AG04449 (cell line): ENCODE measurements around the gene CRLF2.

Experiments used
- CTCF ChIA-PET: fragments of 350-600 bp; formaldehyde crosslinking; extraction: SDS; loops from one replicate; lab custom pipeline; 2021; ENCODE audit warnings: antibody characterized with exemption; lab: Yijun Ruan, JAX
- POLR2A ChIA-PET: fragments of 400-600, 350-600 bp; formaldehyde crosslinking; extraction: SDS; loops from one replicate; lab custom pipeline; 2020; ENCODE audit warnings: antibody characterized with exemption, inconsistent platforms; lab: Yijun Ruan, JAX
- DNase-seq: peaks from one replicate; pipeline ENCODE4 v3.0.0-alpha.2; 2010; ENCODE audit warnings: low read depth, low spot score
- H3K4me3 ChIP-seq: 2 replicates; pipeline ENCODE4 v1.5.1; 2011; ENCODE audit warnings: low read depth, mild to moderate bottlenecking, control low read depth, low read length
- CTCF ChIP-seq: IDR thresholded peaks from one replicate; pipeline ENCODE4 v1.5.1; 2011; ENCODE audit warnings: mild to moderate bottlenecking, moderate library complexity, low read length, control low read depth, inconsistent platforms; ENCODE audit not compliant: insufficient read depth; ENCODE audit errors: missing control alignments

Gene CRLF2

GRCh38 chrX:1226249-1226648 is 13.8 kb upstream of the CRLF2 start:
- CTCF ChIA-PET: no interaction called here
- TF ChIP-seq CTCF: no peak
- no peak for DNase-seq
- POLR2A ChIA-PET: no interaction called here
- H3K4me3 ChIP-seq: no peak overlapping the region

DNA sequence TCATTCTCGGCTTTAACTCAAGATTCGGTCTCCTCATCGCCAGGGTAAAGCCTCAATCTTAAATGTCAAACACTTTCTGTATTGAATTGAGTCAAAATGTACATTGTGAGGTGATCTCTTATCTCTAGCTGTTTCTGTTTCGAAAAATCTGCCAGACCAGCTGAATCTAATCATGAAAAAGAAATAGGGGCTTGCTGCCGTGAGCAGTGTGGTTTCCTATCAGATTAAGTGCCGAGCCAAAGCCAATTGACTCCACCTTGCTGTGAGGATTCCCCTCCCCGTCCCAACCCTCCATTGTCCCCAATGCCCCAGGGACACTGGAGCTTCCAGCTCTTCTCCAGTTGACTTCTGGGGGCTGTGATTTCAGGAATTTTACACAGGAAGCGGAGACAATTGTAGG is 12.5 kb upstream of the CRLF2 start:
- no peak overlapping the region for H3K4me3 ChIP-seq
- TF ChIP-seq CTCF: no peak
- ChIA-PET CTCF (no interaction called here), POLR2A (no interaction called here)
- no peak for DNase-seq

DNA sequence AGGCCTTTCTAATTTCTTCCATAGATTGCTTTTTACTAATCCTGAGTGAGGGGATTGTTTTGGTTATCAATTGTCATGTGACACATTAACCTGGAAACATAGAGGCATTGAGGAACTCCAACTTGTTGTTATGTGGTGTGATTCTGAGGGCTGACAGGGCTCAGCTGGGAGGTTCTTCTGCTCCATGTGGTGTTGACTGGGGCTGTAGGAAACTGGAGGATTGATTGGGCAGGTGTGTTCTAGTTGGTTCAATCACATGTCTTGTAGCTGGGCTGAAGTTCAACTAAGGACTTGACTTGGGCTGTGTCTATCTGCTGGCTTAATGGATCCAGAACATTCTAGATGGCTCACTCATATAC is 10.8 kb upstream of the CRLF2 start:
- ChIA-PET POLR2A (no interaction called here), CTCF (no interaction called here)
- no peak for DNase-seq
- H3K4me3 ChIP-seq: no peak overlapping the region
- no peak for TF ChIP-seq CTCF

DNA sequence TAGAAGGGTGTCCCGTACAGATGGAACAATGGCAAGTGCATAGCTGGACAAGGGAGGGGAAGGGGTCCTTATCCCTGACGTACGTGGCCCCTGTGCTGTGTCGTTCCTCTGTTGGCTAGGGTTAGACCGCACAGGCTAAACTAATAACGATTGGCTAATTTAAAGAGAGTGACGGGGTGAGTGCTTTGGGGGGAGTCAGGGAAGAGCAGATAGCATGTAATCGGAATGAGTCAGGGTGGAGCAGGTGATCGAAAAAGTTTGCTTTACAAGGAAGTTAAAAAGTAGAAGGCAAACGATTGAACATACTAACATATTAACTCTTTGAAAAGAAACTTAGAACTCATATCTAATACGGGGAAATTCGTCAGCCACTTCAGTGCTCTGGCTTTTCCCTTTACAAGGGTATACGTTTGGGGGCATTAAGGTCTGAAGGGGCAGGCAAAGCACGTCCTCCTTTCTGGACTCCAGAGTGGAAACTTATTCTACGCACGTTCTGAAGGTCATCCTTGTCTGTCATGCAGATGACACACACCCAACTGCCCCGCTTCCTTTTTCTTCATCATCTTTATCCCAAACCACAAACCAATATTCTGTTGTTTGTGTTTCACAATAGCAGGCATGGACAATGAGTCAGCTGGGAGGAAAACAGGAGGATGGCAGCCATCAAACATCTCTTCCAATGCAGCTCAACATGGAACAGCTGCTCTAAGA is 10.2 kb upstream of the CRLF2 start:
- ChIA-PET CTCF (no interaction called here), POLR2A (no interaction called here)
- no peak for TF ChIP-seq CTCF
- DNase-seq: no peak
- H3K4me3 ChIP-seq: no peak overlapping the region

DNA sequence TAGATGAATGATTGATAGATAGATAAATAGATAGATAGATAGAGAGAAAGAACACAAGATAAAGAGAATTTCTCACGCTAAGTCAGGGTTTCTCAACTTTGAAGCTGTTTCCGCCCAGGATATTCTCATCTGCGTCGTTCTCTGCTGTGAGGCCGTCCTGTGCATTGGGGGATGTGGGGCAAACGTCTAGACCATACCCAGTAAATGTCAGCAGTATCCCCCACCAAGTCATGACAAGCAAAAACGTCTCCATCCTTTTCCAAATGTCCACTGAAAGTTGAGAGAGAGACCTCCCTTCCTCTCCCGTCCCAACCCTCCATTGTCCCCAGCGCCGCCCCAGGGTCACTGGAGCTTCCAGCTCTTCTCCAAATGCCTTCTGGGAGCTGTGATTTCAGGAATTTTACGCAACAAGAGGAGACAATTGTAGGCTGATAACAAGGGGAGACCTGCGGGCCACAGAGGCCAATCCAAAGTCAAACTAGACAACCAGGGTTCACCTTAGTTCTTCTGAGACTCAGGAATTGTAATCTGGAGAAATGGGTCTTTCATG is 8.9 kb upstream of the CRLF2 start:
- no peak overlapping the region for H3K4me3 ChIP-seq
- no peak for DNase-seq
- CTCF ChIA-PET: no interaction called here
- POLR2A ChIA-PET: no interaction called here
- no peak for TF ChIP-seq CTCF

DNA sequence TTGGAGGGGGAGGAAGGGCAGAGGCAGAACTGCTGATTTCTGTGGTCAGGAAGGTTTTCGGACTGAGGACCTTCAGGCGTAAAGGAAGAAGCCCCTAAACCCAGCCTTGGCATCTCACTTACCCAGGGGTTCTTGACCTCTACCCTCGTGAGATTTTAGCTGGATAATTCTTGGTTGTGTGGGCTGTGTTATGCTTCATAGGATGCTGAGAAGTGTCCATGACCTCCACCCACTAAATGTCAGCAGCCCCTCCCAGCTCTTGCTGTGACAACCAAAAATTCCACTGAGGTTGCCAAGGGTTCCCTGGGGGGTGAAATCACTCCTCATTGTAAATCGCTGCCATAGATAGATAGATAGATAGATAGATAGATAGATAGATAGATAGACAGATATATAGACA is 5.8 kb upstream of the CRLF2 start:
- ChIA-PET CTCF (no interaction called here), POLR2A (no interaction called here)
- no peak for TF ChIP-seq CTCF
- no peak overlapping the region for H3K4me3 ChIP-seq
- no peak for DNase-seq
